SK-N-SH (cell line): ENCODE results near the gene PFKM. TPM values are rescaled to one million over a fixed set of nuclear protein-coding genes. Genes with fewer than 3 reads are reported as not detected.

ENCODE experiments used
- CTCF ChIA-PET: fragments of 300-600, 350-600 bp; formaldehyde crosslinking; extraction: SDS; loops from one replicate; lab custom pipeline; 2021; lab: Yijun Ruan, JAX
- POLR2A ChIA-PET: fragments of 350-600 bp; sonication (Branson Sonifier 250); formaldehyde crosslinking; extraction: SDS; loops from one replicate; lab custom pipeline; 2020; ENCODE audit warnings: antibody characterized with exemption, inconsistent platforms; lab: Yijun Ruan, JAX
- DNase-seq: peaks from one replicate; pipeline ENCODE4 v3.0.0; 2012
- H2AFZ ChIP-seq: fragments of 200-600 bp; sonication (generic); 2 replicates; pipeline ENCODE4 v1.8.1; 2016; ENCODE audit warnings: antibody characterized with exemption, mild to moderate bottlenecking, low read depth
- H3F3A ChIP-seq: fragments of 200-600 bp; sonication (generic); replicated peaks from 2 replicates; pipeline ENCODE3; 2016; ENCODE audit warnings: antibody characterized with exemption, mild to moderate bottlenecking; ENCODE audit not compliant: insufficient read depth
- H3K27ac ChIP-seq, 2 experiments: fragments of 200-500 bp in 1 of 2; fragments of 200-600 bp in 1 of 2; sonication (Bioruptor generic) in 1 of 2; sonication (generic), shearing (Covaris generic) in 1 of 2; 2 replicates each; pipeline versions ENCODE4 v1.5.1 to v1.6.1; 2014 to 2016; ENCODE audit warnings: low read depth in 2 of 2, inconsistent platforms in 1 of 2, low read length in 1 of 2, mild to moderate bottlenecking in 1 of 2, mixed read lengths in 1 of 2
- H3K27me3 ChIP-seq: fragments of 200-600 bp; sonication (generic), shearing (Covaris generic); 2 replicates; pipeline ENCODE4 v1.6.1; 2016; ENCODE audit warnings: mixed run types; ENCODE audit not compliant: insufficient read depth
- H3K36me3 ChIP-seq, 2 experiments: fragments of 200-500 bp in 1 of 2; fragments of 200-600 bp in 1 of 2; sonication (Bioruptor generic) in 1 of 2; sonication (generic) in 1 of 2; replicated peaks in 1 of 2; 2 replicates each; pipeline versions ENCODE3 to v1.5.1; 2014 to 2016; ENCODE audit warnings: low read length in 1 of 2, mild to moderate bottlenecking in 1 of 2; ENCODE audit not compliant: insufficient read depth in 2 of 2, control insufficient read depth in 1 of 2
- H3K4me1 ChIP-seq, 2 experiments: fragments of 200-500 bp in 1 of 2; fragments of 200-600 bp in 1 of 2; sonication (Bioruptor generic) in 1 of 2; sonication (generic), shearing (Covaris generic) in 1 of 2; 2 replicates each; pipeline versions ENCODE4 v1.5.1 to v1.6.1; 2014 to 2016; ENCODE audit warnings: low read depth in 1 of 2, low read length in 1 of 2, mixed run types in 1 of 2; ENCODE audit not compliant: insufficient read depth in 2 of 2, control insufficient read depth in 1 of 2
- H3K4me2 ChIP-seq: fragments of 200-600 bp; sonication (generic), shearing (Covaris generic); 2 replicates; pipeline ENCODE4 v1.6.1; 2017; ENCODE audit warnings: mixed run types
- H3K4me3 ChIP-seq, 2 experiments: fragments of 200-500 bp in 1 of 2; fragments of 200-600 bp in 1 of 2; sonication (Bioruptor generic) in 1 of 2; sonication (generic), shearing (Covaris generic) in 1 of 2; 2 replicates each; pipeline versions ENCODE4 v1.5.1 to v1.8.1; 2014 to 2016; ENCODE audit warnings: low read depth in 2 of 2, inconsistent platforms in 1 of 2, low read length in 1 of 2, mild to moderate bottlenecking in 1 of 2, mixed read lengths in 1 of 2, moderate library complexity in 1 of 2
- H3K79me2 ChIP-seq: fragments of 200-600 bp; sonication (generic); 2 replicates; pipeline ENCODE4 v1.8.1; 2017; ENCODE audit warnings: mild to moderate bottlenecking; ENCODE audit not compliant: insufficient read depth
- H3K9ac ChIP-seq: fragments of 200-600 bp; sonication (generic); 2 replicates; pipeline ENCODE4 v1.6.1; 2017; ENCODE audit warnings: mixed run types
- H3K9me2 ChIP-seq: fragments of 200-600 bp; sonication (generic); 2 replicates; pipeline ENCODE4 v1.6.1; 2017; ENCODE audit warnings: mixed run types
- H3K9me3 ChIP-seq: fragments of 200-600 bp; sonication (generic); 2 replicates; pipeline ENCODE4 v1.6.1; 2017; ENCODE audit warnings: mixed run types, mild to moderate bottlenecking, moderate library complexity
- H4K20me1 ChIP-seq: fragments of 200-600 bp; sonication (generic); 2 replicates; pipeline ENCODE4 v1.6.1; 2017; ENCODE audit warnings: mild to moderate bottlenecking, mixed run types; ENCODE audit not compliant: insufficient read depth
- CHD2 ChIP-seq: fragments of 150-350 bp; IDR thresholded peaks from 2 replicates; pipeline ENCODE4 v1.6.1; 2018; ENCODE audit warnings: low read length; ENCODE audit not compliant: partially characterized antibody
- ELF1 ChIP-seq: IDR thresholded peaks from 2 replicates; pipeline ENCODE4 v1.4.0; 2012
- EP300 ChIP-seq, 2 experiments: IDR thresholded peaks; 2 replicates each; pipeline versions ENCODE4 v1.4.0 to v1.6.1; 2012; ENCODE audit warnings: borderline replicate concordance in 1 of 2, low read depth in 1 of 2, low read length in 1 of 2
- FOSL2 ChIP-seq: IDR thresholded peaks from 2 replicates; pipeline ENCODE4 v1.4.0; 2012; ENCODE audit warnings: low read depth, mild to moderate bottlenecking, moderate library complexity, borderline replicate concordance
- FOXJ3 ChIP-seq: sonication (generic); formaldehyde crosslinking; IDR thresholded peaks from 2 replicates; pipeline ENCODE4 v1.5.1; 2020; ENCODE audit warnings: mild to moderate bottlenecking, missing genetic modification reagents
- FOXM1 ChIP-seq: IDR thresholded peaks from 2 replicates; pipeline ENCODE4 v1.4.0; 2012; ENCODE audit warnings: low read depth, mild to moderate bottlenecking
- GABPA ChIP-seq: IDR thresholded peaks from 2 replicates; pipeline ENCODE4 v1.4.0; 2012; ENCODE audit warnings: low read depth, mild to moderate bottlenecking
- JUND ChIP-seq: IDR thresholded peaks from 2 replicates; pipeline ENCODE4 v1.4.0; 2012
- MEF2A ChIP-seq: IDR thresholded peaks from 2 replicates; pipeline ENCODE4 v1.4.0; 2012; ENCODE audit warnings: low read depth, borderline replicate concordance
- NRF1 ChIP-seq: IDR thresholded peaks from 2 replicates; pipeline ENCODE4 v1.6.1; 2012; ENCODE audit warnings: low read depth, mild to moderate bottlenecking, low read length
- RAD21 ChIP-seq: IDR thresholded peaks from 2 replicates; pipeline ENCODE4 v1.6.1; 2012; ENCODE audit warnings: mild to moderate bottlenecking, low read length
- RFX5 ChIP-seq: IDR thresholded peaks from 2 replicates; pipeline ENCODE4 v1.6.1; 2012; ENCODE audit warnings: mild to moderate bottlenecking, improper control_type of control experiment, low read length
- RXRA ChIP-seq: IDR thresholded peaks from 2 replicates; pipeline ENCODE4 v1.4.0; 2012; ENCODE audit warnings: low read depth, mild to moderate bottlenecking, borderline replicate concordance
- SMC3 ChIP-seq: IDR thresholded peaks from 2 replicates; pipeline ENCODE4 v1.6.1; 2012; ENCODE audit warnings: low read depth, low read length, improper control_type of control experiment
- TCF12 ChIP-seq: IDR thresholded peaks from 2 replicates; pipeline ENCODE4 v1.4.0; 2012
- TEAD4 ChIP-seq: IDR thresholded peaks from 2 replicates; pipeline ENCODE4 v1.4.0; 2012; ENCODE audit warnings: mild to moderate bottlenecking, borderline replicate concordance; ENCODE audit not compliant: insufficient read depth
- USF2 ChIP-seq: fragments of 150-350 bp; IDR thresholded peaks from 2 replicates; pipeline ENCODE4 v1.6.1; 2017; ENCODE audit warnings: antibody characterized with exemption, low read length, low read depth, borderline replicate concordance
- YY1 ChIP-seq: IDR thresholded peaks from 2 replicates; pipeline ENCODE4 v1.4.0; 2012; ENCODE audit warnings: low read depth, mild to moderate bottlenecking
- WGBS: methylation state at CpG from one replicate; pipeline ENCODE4 v1.1.6; 2017; ENCODE audit warnings: low lambda C conversion rate; 5-methylcytosine and 5-hydroxymethylcytosine counted together
- polyA plus RNA-seq, 3 experiments: library from polyadenylated mRNA; depleted of rRNA; stranded (reverse); fragments of >200 nt; gene quantifications; 2 replicates each; pipeline ENCODE4 v1.2.3, GENCODE V29; 2012
- TF ChIP-seq, protein P1 (sequence below): IDR thresholded peaks from 2 replicates; pipeline ENCODE4; 2012
- TF ChIP-seq, protein P2 (sequence below): fragments of 150-350 bp; IDR thresholded peaks from 2 replicates; pipeline ENCODE4 v1.6.1; 2016; ENCODE audit warnings: mild to moderate bottlenecking, low read depth, low read length
- TF ChIP-seq, protein P3 (sequence below): fragments of 200-600 bp; sonication (generic); IDR thresholded peaks from 2 replicates; pipeline ENCODE4 v1.6.1; 2017; ENCODE audit warnings: antibody characterized with exemption, mild to moderate bottlenecking, moderate library complexity

The PFKM gene
- polyA plus RNA-seq, 1 of the 3 experiments (the other 2 are of a cell fraction), result 85.0 TPM

GRCh38 chr12:48071808-48072207 is 47.4 kb upstream of the PFKM start:
- no peak overlapping the region for H3K4me3 ChIP-seq
- WGBS, result 98% methylated on average over 2 of the region's 2 CpGs
- H3F3A ChIP-seq, result no peaks in the 10 kb centered on the region
- no peak overlapping the region for H3K9ac ChIP-seq
- no peak overlapping the region for H3K27ac ChIP-seq
- no peak overlapping the region for H2AFZ ChIP-seq
- DNase-seq, result no peak
- H3K27me3 ChIP-seq, result no peaks in the 10 kb centered on the region
- H3K79me2 ChIP-seq, result no peaks in the 10 kb centered on the region
- peaks cover 50 to 53% of the 10 kb centered on the region in 2 experiments for H3K36me3 ChIP-seq
- no peaks in the 10 kb centered on the region for H4K20me1 ChIP-seq
- no peaks in the 10 kb centered on the region for H3K9me2 ChIP-seq
- no peaks in the 10 kb centered on the region for H3K4me1 ChIP-seq
- H3K4me2 ChIP-seq, result no peak overlapping the region
- no peaks in the 10 kb centered on the region for H3K9me3 ChIP-seq
- POLR2A ChIA-PET, result no interaction called here
- TF ChIP-seq, protein P1, sequence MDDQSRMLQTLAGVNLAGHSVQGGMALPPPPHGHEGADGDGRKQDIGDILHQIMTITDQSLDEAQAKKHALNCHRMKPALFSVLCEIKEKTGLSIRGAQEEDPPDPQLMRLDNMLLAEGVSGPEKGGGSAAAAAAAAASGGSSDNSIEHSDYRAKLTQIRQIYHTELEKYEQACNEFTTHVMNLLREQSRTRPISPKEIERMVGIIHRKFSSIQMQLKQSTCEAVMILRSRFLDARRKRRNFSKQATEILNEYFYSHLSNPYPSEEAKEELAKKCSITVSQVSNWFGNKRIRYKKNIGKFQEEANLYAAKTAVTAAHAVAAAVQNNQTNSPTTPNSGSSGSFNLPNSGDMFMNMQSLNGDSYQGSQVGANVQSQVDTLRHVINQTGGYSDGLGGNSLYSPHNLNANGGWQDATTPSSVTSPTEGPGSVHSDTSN, result no peak
- TF ChIP-seq SMC3 (no peak), ELF1 (no peak), EP300 (IDR thresholded peaks at IDR 0.05; ENCODE audit: borderline replicate concordance in 1 of 2, low read depth in 1 of 2, low read length in 1 of 2) (no peak), MEF2A (no peak), RFX5 (no peak), FOXM1 (no peak), CHD2 (no peak), NRF1 (no peak), GABPA (no peak), FOSL2 (no peak), RAD21 (no peak), USF2 (no peak)
- TF ChIP-seq, protein P2, sequence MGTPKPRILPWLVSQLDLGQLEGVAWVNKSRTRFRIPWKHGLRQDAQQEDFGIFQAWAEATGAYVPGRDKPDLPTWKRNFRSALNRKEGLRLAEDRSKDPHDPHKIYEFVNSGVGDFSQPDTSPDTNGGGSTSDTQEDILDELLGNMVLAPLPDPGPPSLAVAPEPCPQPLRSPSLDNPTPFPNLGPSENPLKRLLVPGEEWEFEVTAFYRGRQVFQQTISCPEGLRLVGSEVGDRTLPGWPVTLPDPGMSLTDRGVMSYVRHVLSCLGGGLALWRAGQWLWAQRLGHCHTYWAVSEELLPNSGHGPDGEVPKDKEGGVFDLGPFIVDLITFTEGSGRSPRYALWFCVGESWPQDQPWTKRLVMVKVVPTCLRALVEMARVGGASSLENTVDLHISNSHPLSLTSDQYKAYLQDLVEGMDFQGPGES, result no peak
- CTCF ChIA-PET, result no interaction called here

GRCh38 chr12:48072266-48072665 is 46.9 kb upstream of the PFKM start:
- no peak overlapping the region for H2AFZ ChIP-seq
- H3K4me3 ChIP-seq, result no peak overlapping the region
- CTCF ChIA-PET, result no interaction called here
- no peak overlapping the region for H3K4me2 ChIP-seq
- H4K20me1 ChIP-seq, result no peaks in the 10 kb centered on the region
- H3K9ac ChIP-seq, result no peak overlapping the region
- H3K27me3 ChIP-seq, result no peaks in the 10 kb centered on the region
- H3K36me3 ChIP-seq, result peaks cover 47 to 56% of the 10 kb centered on the region in 2 experiments
- H3K27ac ChIP-seq, result no peak overlapping the region
- H3F3A ChIP-seq, result no peaks in the 10 kb centered on the region
- TF ChIP-seq TCF12 (no peak), FOSL2 (no peak), JUND (no peak), FOXJ3 (no peak), NRF1 (no peak), FOXM1 (no peak), RXRA (no peak), TEAD4 (no peak), YY1 (no peak)
- TF ChIP-seq, protein P3, sequence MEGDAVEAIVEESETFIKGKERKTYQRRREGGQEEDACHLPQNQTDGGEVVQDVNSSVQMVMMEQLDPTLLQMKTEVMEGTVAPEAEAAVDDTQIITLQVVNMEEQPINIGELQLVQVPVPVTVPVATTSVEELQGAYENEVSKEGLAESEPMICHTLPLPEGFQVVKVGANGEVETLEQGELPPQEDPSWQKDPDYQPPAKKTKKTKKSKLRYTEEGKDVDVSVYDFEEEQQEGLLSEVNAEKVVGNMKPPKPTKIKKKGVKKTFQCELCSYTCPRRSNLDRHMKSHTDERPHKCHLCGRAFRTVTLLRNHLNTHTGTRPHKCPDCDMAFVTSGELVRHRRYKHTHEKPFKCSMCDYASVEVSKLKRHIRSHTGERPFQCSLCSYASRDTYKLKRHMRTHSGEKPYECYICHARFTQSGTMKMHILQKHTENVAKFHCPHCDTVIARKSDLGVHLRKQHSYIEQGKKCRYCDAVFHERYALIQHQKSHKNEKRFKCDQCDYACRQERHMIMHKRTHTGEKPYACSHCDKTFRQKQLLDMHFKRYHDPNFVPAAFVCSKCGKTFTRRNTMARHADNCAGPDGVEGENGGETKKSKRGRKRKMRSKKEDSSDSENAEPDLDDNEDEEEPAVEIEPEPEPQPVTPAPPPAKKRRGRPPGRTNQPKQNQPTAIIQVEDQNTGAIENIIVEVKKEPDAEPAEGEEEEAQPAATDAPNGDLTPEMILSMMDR, result no peak
- 98% methylated on average over 3 of the region's 3 CpGs for WGBS
- no peaks in the 10 kb centered on the region for H3K79me2 ChIP-seq
- no peak for DNase-seq
- H3K9me3 ChIP-seq, result no peaks in the 10 kb centered on the region
- H3K4me1 ChIP-seq, result no peaks in the 10 kb centered on the region
- no peaks in the 10 kb centered on the region for H3K9me2 ChIP-seq
- POLR2A ChIA-PET, result no interaction called here
